Gastrocnemius medialis (tissue), 4 donors: ENCODE measurements around the gene KIF13A.

ENCODE experiments used
- CTCF ChIP-seq, 5 experiments: fragments of 450-650 bp in 3 of 5; fragments of 200-600 bp in 2 of 5; sonication (generic) in 2 of 5; IDR thresholded peaks in 4 of 5; conservative IDR thresholded peaks in 1 of 5; 1 replicate in 4 of 5; 2 replicates in 1 of 5; pipeline ENCODE4 v1.5.1; 2016 to 2019; ENCODE audit warnings: antibody characterized with exemption in 5 of 5, mild to moderate bottlenecking in 3 of 5, moderate library complexity in 3 of 5
- POLR2A ChIP-seq, 2 donors: fragments of 450-650 bp; IDR thresholded peaks; one replicate each; pipeline ENCODE4 v1.6.1; 2017; ENCODE audit warnings: antibody characterized with exemption in 2 of 2, mild to moderate bottlenecking in 2 of 2, moderate library complexity in 2 of 2

GRCh38 chr6:17855381-17855780, 132.1 kb downstream of the KIF13A start:
- TF ChIP-seq POLR2A (IDR thresholded peaks at IDR 0.05), result no peak
- TF ChIP-seq CTCF (IDR thresholded peaks at IDR 0.05 in 4 of 5, conservative IDR thresholded peaks at IDR 0.05 in 1 of 5), result no peak
